K562 (cell line): ENCODE measurements around the gene ZFPM1. TPM values are rescaled to one million over a fixed set of nuclear protein-coding genes. Genes with fewer than 3 reads are reported as not detected.

ENCODE experiments used
- ATF3 ChIP-seq, 2 experiments: fragments of 450-650 bp in 1 of 2; sonication (generic) in 1 of 2; formaldehyde crosslinking in 1 of 2; IDR thresholded peaks in 1 of 2; conservative IDR thresholded peaks in 1 of 2; 2 replicates each; pipeline versions ENCODE4 v1.6.1 to v1.8.1; 2016 to 2023; ENCODE audit warnings: mild to moderate bottlenecking in 2 of 2, moderate library complexity in 2 of 2, inconsistent platforms in 1 of 2, missing genetic modification reagents in 1 of 2
- JUND ChIP-seq, 2 experiments: IDR thresholded peaks; 2 replicates in 1 of 2; 3 replicates in 1 of 2; pipeline ENCODE4 v1.6.1; 2011; ENCODE audit warnings: borderline replicate concordance in 2 of 2, low read depth in 2 of 2, low read length in 2 of 2, improper control_type of control experiment in 1 of 2, missing biosample characterization in 1 of 2, missing genetic modification characterization in 1 of 2, missing genetic modification reagents in 1 of 2
- PTBP1 ChIP-seq: fragments of 200-400 bp; formaldehyde crosslinking; IDR thresholded peaks from 2 replicates; pipeline ENCODE4 v1.6.1; 2017; ENCODE audit warnings: low read depth, low read length
- SMARCA5 ChIP-seq: fragments of 450-650 bp; IDR thresholded peaks from 2 replicates; pipeline ENCODE4 v1.6.1; 2016
- SNAPC5 ChIP-seq: fragments of 250-450 bp; sonication (Bioruptor Pico); IDR thresholded peaks from 2 replicates; pipeline ENCODE4 v1.8.0; 2021; ENCODE audit warnings: moderate library complexity, mild to moderate bottlenecking, inconsistent platforms
- THAP12 ChIP-seq: fragments of 250-450 bp; sonication (Bioruptor Pico); IDR thresholded peaks from 2 replicates; pipeline ENCODE4 v1.9.0; 2021; ENCODE audit warnings: mild to moderate bottlenecking, inconsistent platforms
- polyA plus RNA-seq, 8 experiments: library from polyadenylated mRNA; depleted of rRNA in 4 of 8; stranded (reverse) in 5 of 8; unstranded in 3 of 8; fragments of >200 nt; fragmentation: Nextera tagmentation in 2 of 8; fragmentation: Illumina TruSeq in 1 of 8; extraction: Ambion mirVana in 2 of 8; extraction: Trizol in 1 of 8; gene quantifications; 2 replicates each; pipeline versions ENCODE4 v1.2.1 to v1.2.3, GENCODE V29; 2011 to 2014; ENCODE audit warnings: inconsistent platforms in 1 of 8, missing spikeins in 1 of 8
- total RNA-seq, 7 experiments: library from RNA; depleted of rRNA in 6 of 7; stranded (reverse); fragments of >200 nt in 6 of 7; fragmentation: Illumina TruSeq in 2 of 7; extraction: Trizol in 2 of 7; gene quantifications; 2 replicates each; pipeline versions ENCODE4 v1.2.1 to v1.2.3, GENCODE V29; 2011 to 2021; ENCODE audit warnings: low replicate concordance in 1 of 7
- TF ChIP-seq, protein P1 (sequence below): fragments of 450-650 bp; IDR thresholded peaks from 2 replicates; pipeline ENCODE4 v1.6.1; 2016; ENCODE audit warnings: low read depth

ZFPM1 gene
- total and polyA plus RNA-seq, 9 of the 15 experiments (the other 6 are each of a cell fraction or from before 2014, with no cell fraction given) = 0.03 to 35.9 (median 1.4) TPM

DNA sequence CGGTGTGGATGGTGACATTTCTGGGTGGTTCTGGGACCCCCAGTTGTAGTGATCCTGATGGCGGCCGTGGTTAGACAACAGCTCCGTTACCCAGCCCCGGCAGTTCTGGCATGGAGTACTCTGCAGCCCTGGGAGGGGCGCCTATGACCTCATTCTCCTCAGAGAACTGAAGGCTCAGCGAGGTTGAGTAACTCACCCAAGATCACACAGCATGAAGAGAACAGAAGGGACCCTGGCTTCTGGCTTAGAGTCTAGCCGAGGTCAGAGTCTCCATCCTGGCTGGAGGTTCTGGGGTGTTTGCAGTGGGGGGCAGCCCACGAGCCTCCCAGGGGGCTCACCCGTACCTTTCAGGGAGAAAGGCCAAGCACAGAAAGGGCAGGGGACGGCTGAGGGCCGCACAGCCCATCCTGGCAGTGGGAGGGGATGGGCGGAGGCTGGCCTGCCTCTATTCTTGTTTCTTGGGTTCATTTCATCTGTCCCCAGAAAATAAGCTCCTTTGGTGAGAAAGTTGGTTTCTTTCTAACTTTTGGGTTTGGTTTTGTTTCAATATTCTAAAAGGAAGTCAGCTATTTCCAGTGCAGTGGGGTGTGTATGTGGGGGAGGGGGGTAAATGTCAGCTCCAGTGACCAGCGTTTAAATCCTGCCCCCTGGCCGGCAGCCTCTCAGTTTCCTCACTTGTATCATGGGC is 13.2 kb downstream of the ZFPM1 start (continued):
- peak; percentile 55 for TF ChIP-seq ATF3 (IDR thresholded peaks at IDR 0.05)
- TF ChIP-seq ATF3 (CRISPR knock-in tag; conservative IDR thresholded peaks at IDR 0.05) = no peak
- TF ChIP-seq THAP12 (CRISPR knock-in tag) = no peak
- TF ChIP-seq JUND (IDR thresholded peaks at IDR 0.05; ENCODE audit: borderline replicate concordance, low read depth, low read length) = peak; percentile 38; the same call in 1 of the 2 replicates
- 0 out of 3 replicates have a peak, but pooled peaks have one; percentile 19 for TF ChIP-seq JUND (tag; IDR thresholded peaks at IDR 0.05; ENCODE audit: borderline replicate concordance, low read depth, low read length)
- TF ChIP-seq SMARCA5 = peak; percentile 93
- TF ChIP-seq, protein P1, sequence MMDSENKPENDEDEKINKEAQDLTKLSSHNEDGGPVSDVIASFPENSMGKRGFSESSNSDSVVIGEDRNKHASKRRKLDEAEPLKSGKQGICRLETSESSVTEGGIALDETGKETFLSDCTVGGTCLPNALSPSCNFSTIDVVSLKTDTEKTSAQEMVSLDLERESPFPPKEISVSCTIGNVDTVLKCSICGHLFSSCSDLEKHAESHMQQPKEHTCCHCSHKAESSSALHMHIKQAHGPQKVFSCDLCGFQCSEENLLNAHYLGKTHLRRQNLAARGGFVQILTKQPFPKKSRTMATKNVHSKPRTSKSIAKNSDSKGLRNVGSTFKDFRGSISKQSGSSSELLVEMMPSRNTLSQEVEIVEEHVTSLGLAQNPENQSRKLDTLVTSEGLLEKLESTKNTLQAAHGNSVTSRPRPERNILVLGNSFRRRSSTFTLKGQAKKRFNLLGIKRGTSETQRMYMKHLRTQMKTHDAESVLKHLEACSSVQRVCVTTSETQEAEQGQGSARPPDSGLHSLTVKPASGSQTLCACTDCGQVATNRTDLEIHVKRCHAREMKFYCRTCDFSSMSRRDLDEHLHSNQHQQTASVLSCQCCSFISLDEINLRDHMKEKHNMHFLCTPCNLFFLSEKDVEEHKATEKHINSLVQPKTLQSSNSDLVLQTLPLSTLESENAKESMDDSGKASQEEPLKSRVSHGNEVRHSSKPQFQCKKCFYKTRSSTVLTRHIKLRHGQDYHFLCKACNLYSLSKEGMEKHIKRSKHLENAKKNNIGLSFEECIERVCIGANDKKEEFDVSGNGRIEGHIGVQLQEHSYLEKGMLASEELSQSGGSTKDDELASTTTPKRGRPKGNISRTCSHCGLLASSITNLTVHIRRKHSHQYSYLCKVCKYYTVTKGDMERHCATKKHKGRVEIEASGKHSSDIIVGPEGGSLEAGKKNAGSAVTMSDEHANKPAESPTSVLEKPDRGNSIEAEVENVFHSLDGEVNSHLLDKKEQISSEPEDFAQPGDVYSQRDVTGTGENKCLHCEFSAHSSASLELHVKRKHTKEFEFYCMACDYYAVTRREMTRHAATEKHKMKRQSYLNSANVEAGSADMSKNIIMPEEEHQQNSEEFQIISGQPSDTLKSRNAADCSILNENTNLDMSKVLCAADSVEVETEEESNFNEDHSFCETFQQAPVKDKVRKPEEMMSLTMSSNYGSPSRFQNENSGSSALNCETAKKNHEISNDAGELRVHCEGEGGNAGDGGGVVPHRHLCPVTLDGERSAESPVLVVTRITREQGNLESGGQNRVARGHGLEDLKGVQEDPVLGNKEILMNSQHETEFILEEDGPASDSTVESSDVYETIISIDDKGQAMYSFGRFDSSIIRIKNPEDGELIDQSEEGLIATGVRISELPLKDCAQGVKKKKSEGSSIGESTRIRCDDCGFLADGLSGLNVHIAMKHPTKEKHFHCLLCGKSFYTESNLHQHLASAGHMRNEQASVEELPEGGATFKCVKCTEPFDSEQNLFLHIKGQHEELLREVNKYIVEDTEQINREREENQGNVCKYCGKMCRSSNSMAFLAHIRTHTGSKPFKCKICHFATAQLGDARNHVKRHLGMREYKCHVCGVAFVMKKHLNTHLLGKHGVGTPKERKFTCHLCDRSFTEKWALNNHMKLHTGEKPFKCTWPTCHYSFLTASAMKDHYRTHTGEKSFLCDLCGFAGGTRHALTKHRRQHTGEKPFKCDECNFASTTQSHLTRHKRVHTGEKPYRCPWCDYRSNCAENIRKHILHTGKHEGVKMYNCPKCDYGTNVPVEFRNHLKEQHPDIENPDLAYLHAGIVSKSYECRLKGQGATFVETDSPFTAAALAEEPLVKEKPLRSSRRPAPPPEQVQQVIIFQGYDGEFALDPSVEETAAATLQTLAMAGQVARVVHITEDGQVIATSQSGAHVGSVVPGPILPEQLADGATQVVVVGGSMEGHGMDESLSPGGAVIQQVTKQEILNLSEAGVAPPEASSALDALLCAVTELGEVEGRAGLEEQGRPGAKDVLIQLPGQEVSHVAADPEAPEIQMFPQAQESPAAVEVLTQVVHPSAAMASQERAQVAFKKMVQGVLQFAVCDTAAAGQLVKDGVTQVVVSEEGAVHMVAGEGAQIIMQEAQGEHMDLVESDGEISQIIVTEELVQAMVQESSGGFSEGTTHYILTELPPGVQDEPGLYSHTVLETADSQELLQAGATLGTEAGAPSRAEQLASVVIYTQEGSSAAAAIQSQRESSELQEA = no peak
- no peak for TF ChIP-seq SNAPC5 (CRISPR knock-in tag)
- peak; percentile 90 for TF ChIP-seq PTBP1
